Adipocyte (in vitro differentiated cells): ENCODE results near the gene FGF9.

Experiments used
- DNase-seq: peaks from one replicate; pipeline ENCODE4 v3.0.0-alpha.2; 2015; ENCODE audit warnings: low read depth
- H3K27me3 ChIP-seq: replicated peaks from 2 replicates; pipeline ENCODE4 v1.7.0; 2013; ENCODE audit warnings: mild to moderate bottlenecking, low read length, moderate library complexity; ENCODE audit not compliant: control insufficient read depth, insufficient read depth
- H3K36me3 ChIP-seq: 2 replicates; pipeline ENCODE4 v1.7.0; 2013; ENCODE audit warnings: low read length, mild to moderate bottlenecking, moderate library complexity; ENCODE audit not compliant: control insufficient read depth, insufficient read depth, severe bottlenecking
- H3K4me1 ChIP-seq: 2 replicates; pipeline ENCODE4 v1.7.0; 2013; ENCODE audit warnings: mild to moderate bottlenecking, low read length, moderate library complexity; ENCODE audit not compliant: control insufficient read depth, insufficient read depth
- H3K4me3 ChIP-seq: 2 replicates; pipeline ENCODE4 v1.7.0; 2013; ENCODE audit warnings: mild to moderate bottlenecking, low read length, moderate library complexity
- H3K9ac ChIP-seq: 2 replicates; pipeline ENCODE4 v1.7.0; 2013; ENCODE audit warnings: mild to moderate bottlenecking, low read length, moderate library complexity
- H3K9me3 ChIP-seq: 2 replicates; pipeline ENCODE4 v1.7.0; 2013; ENCODE audit warnings: mild to moderate bottlenecking, low read length, moderate library complexity; ENCODE audit not compliant: control insufficient read depth

Gene FGF9

GRCh38 chr13:21670883-21671619 is at the start of gene FGF9:
TSS of gene FGF9 (plus strand) at chr13:21671073. CDS start at chr13:21671913, 840 bp downstream.
- peaks cover 61% of the 10 kb centered on the region for H3K27me3 ChIP-seq
- DNase-seq: peak; percentile 84
- H3K4me1 ChIP-seq: peaks cover 20% of the 10 kb centered on the region

GRCh38 chr13:21625366-21625765 is 45.5 kb upstream of the FGF9 start:
- DNase-seq: no peak
- H3K36me3 ChIP-seq: no peaks in the 10 kb centered on the region

More at GRCh38 chr13:21670883-21671619, at the start of gene FGF9:
- Histone ChIP-seq H3K9me3 (no peaks in the 10 kb centered on the region), H3K36me3 (no peaks in the 10 kb centered on the region), H3K4me3 (peak within 1 kb of the TSS; percentile 82), H3K9ac (no peak within 1 kb of the TSS)

GRCh38 chr13:21632196-21632595 is 38.7 kb upstream of the FGF9 start:
- no peak overlapping the region for H3K9ac ChIP-seq
- H3K4me1 ChIP-seq: no peaks in the 10 kb centered on the region
- H3K9me3 ChIP-seq: peaks cover 14% of the 10 kb centered on the region
- no peak overlapping the region for H3K4me3 ChIP-seq
- no peaks in the 10 kb centered on the region for H3K36me3 ChIP-seq
- no peak for DNase-seq
- H3K27me3 ChIP-seq: peaks cover 6% of the 10 kb centered on the region

More at GRCh38 chr13:21625366-21625765, 45.5 kb upstream of the FGF9 start:
- Histone ChIP-seq H3K4me3 (no peak overlapping the region), H3K9ac (no peak overlapping the region), H3K4me1 (no peaks in the 10 kb centered on the region), H3K9me3 (no peaks in the 10 kb centered on the region), H3K27me3 (peaks cover 6% of the 10 kb centered on the region)

GRCh38 chr13:21636656-21637055 is 34.2 kb upstream of the FGF9 start:
- Histone ChIP-seq H3K9ac (no peak overlapping the region), H3K9me3 (peaks cover 3% of the 10 kb centered on the region), H3K4me3 (no peak overlapping the region), H3K27me3 (peaks cover 18% of the 10 kb centered on the region), H3K36me3 (no peaks in the 10 kb centered on the region), H3K4me1 (peaks cover 3% of the 10 kb centered on the region)
- no peak for DNase-seq

- no peaks in the 10 kb centered on the region for H3K9me3 ChIP-seq
- no peak overlapping the region for H3K4me3 ChIP-seq
- no peak overlapping the region for H3K9ac ChIP-seq
- peaks cover 3% of the 10 kb centered on the region for H3K4me1 ChIP-seq
- no peaks in the 10 kb centered on the region for H3K36me3 ChIP-seq
- DNase-seq: no peak
- H3K27me3 ChIP-seq: peaks cover 21% of the 10 kb centered on the region
Observed at GRCh38 chr13:21637296-21637695, 33.6 kb upstream of the FGF9 start.

- Histone ChIP-seq H3K4me1 (peaks cover 3% of the 10 kb centered on the region), H3K36me3 (no peaks in the 10 kb centered on the region), H3K27me3 (peaks cover 21% of the 10 kb centered on the region), H3K9ac (no peak overlapping the region), H3K9me3 (no peaks in the 10 kb centered on the region), H3K4me3 (no peak overlapping the region)
- peak; percentile 62 for DNase-seq
Observed at GRCh38 chr13:21638319-21639282, 32.3 kb upstream of the FGF9 start.

GRCh38 chr13:21639561-21639960 is 31.3 kb upstream of the FGF9 start:
- H3K4me1 ChIP-seq: peaks cover 3% of the 10 kb centered on the region
- H3K9ac ChIP-seq: no peak overlapping the region
- H3K36me3 ChIP-seq: no peaks in the 10 kb centered on the region
- H3K4me3 ChIP-seq: no peak overlapping the region
- H3K27me3 ChIP-seq: peaks cover 21% of the 10 kb centered on the region
- H3K9me3 ChIP-seq: peaks cover 4% of the 10 kb centered on the region
- no peak for DNase-seq

GRCh38 chr13:21641629-21642028 is 29.2 kb upstream of the FGF9 start:
- no peak overlapping the region for H3K4me3 ChIP-seq
- no peak overlapping the region for H3K9ac ChIP-seq
- H3K4me1 ChIP-seq: peaks cover 3% of the 10 kb centered on the region
- H3K27me3 ChIP-seq: peaks cover 19% of the 10 kb centered on the region
- H3K36me3 ChIP-seq: no peaks in the 10 kb centered on the region
- peaks cover 4% of the 10 kb centered on the region for H3K9me3 ChIP-seq
- DNase-seq: no peak

- Histone ChIP-seq H3K36me3 (no peaks in the 10 kb centered on the region), H3K9ac (no peak overlapping the region), H3K9me3 (peaks cover 11% of the 10 kb centered on the region), H3K27me3 (peaks cover 6% of the 10 kb centered on the region), H3K4me3 (no peak overlapping the region), H3K4me1 (no peaks in the 10 kb centered on the region)
- no peak for DNase-seq
Observed at GRCh38 chr13:21657538-21657937, 13.3 kb upstream of the FGF9 start.

- DNase-seq: no peak
- H3K4me1 ChIP-seq: no peaks in the 10 kb centered on the region
- peaks cover 9% of the 10 kb centered on the region for H3K27me3 ChIP-seq
- peaks cover 11% of the 10 kb centered on the region for H3K9me3 ChIP-seq
- no peak overlapping the region for H3K4me3 ChIP-seq
- H3K9ac ChIP-seq: no peak overlapping the region
- no peaks in the 10 kb centered on the region for H3K36me3 ChIP-seq
Observed at GRCh38 chr13:21659087-21659486, 11.8 kb upstream of the FGF9 start.
